IMR-90 (cell line): ENCODE results near the gene TJAP1. TPM values are rescaled to one million over a fixed set of nuclear protein-coding genes. Genes with fewer than 3 reads are reported as not detected.
A peak's percentile ranks its signal among the peaks of the same experiment; 100 is the strongest.

Source experiments
- ATAC-seq: fragments of 200-7000 bp; cut with Tn5 transposase; 2 replicates; pipeline ENCODE4 v1.9.1; 2020; ENCODE audit warnings: low read depth, mild to moderate bottlenecking, moderate library complexity
- BruUV-seq: library from RNA; stranded (reverse); fragments of 400-500 nt; replicated peaks from 2 replicates; lab custom pipeline; 2021; lab: Mats Ljungman, UMichigan
- CTCF ChIA-PET: fragments of 300-600 bp; formaldehyde crosslinking; extraction: SDS; loops from one replicate; lab custom pipeline; 2021; ENCODE audit warnings: antibody characterized with exemption; lab: Yijun Ruan, JAX
- POLR2A ChIA-PET: fragments of 300-600 bp; sonication (Branson Sonifier 250); formaldehyde crosslinking; loops from one replicate; lab custom pipeline; 2022; ENCODE audit warnings: antibody characterized with exemption; ENCODE audit not compliant: unreplicated experiment; lab: Charles Lee
- DNase-seq: peaks from one replicate; pipeline ENCODE4 v3.0.0; 2013
- H2AFZ ChIP-seq: replicated peaks from 2 replicates; pipeline ENCODE3; 2013; ENCODE audit warnings: low read length, mild to moderate bottlenecking; ENCODE audit not compliant: poor library complexity
- H2AK5ac ChIP-seq: 2 replicates; pipeline ENCODE4 v1.6.1; 2013; ENCODE audit warnings: low read depth, low read length, inconsistent platforms
- H2AK9ac ChIP-seq: replicated peaks from 2 replicates; pipeline ENCODE3; 2013; ENCODE audit warnings: mild to moderate bottlenecking, low read depth, low read length, moderate library complexity; ENCODE audit not compliant: poor library complexity
- H2BK120ac ChIP-seq: 2 replicates; pipeline ENCODE4 v1.6.1; 2013; ENCODE audit warnings: low read depth, low read length, inconsistent platforms
- H2BK15ac ChIP-seq: 3 replicates; pipeline ENCODE4 v1.6.1; 2013; ENCODE audit warnings: low read depth, low read length, inconsistent platforms
- H2BK20ac ChIP-seq: 2 replicates; pipeline ENCODE4 v1.6.1; 2013; ENCODE audit warnings: low read depth, mild to moderate bottlenecking, inconsistent platforms, low read length, moderate library complexity
- H2BK5ac ChIP-seq: 2 replicates; pipeline ENCODE4 v1.6.1; 2013; ENCODE audit warnings: mild to moderate bottlenecking, low read depth, low read length, inconsistent platforms; ENCODE audit not compliant: poor library complexity, severe bottlenecking
- H3K14ac ChIP-seq: replicated peaks from 2 replicates; pipeline ENCODE4 v1.6.1; 2013; ENCODE audit warnings: low read depth, low read length, inconsistent platforms
- H3K18ac ChIP-seq: 2 replicates; pipeline ENCODE4 v1.6.1; 2013; ENCODE audit warnings: low read depth, low read length, control low read depth
- H3K23ac ChIP-seq: 2 replicates; pipeline ENCODE4 v1.6.1; 2013; ENCODE audit warnings: low read depth, low read length, inconsistent platforms
- H3K27ac ChIP-seq: 2 replicates; pipeline ENCODE4 v1.5.1; 2013; ENCODE audit warnings: mild to moderate bottlenecking, control low read depth, low read length; ENCODE audit not compliant: insufficient read depth
- H3K27me3 ChIP-seq: 2 replicates; pipeline ENCODE4 v1.6.1; 2013; ENCODE audit warnings: low read length; ENCODE audit not compliant: control insufficient read depth, insufficient read depth
- H3K36me3 ChIP-seq: 2 replicates; pipeline ENCODE4 v1.6.1; 2013; ENCODE audit warnings: low read length, mixed read lengths; ENCODE audit not compliant: control insufficient read depth, insufficient read depth
- H3K4ac ChIP-seq: 2 replicates; pipeline ENCODE4 v1.6.1; 2013; ENCODE audit warnings: low read depth, low read length, inconsistent platforms
- H3K4me1 ChIP-seq: 2 replicates; pipeline ENCODE4 v1.6.1; 2013; ENCODE audit warnings: low read length, mixed read lengths; ENCODE audit not compliant: control insufficient read depth, insufficient read depth
- H3K4me2 ChIP-seq: 2 replicates; pipeline ENCODE4 v1.6.1; 2013; ENCODE audit warnings: low read depth, mild to moderate bottlenecking, control low read depth, low read length, moderate library complexity
- H3K4me3 ChIP-seq: 2 replicates; pipeline ENCODE4 v1.5.1; 2013; ENCODE audit warnings: low read depth, mild to moderate bottlenecking, control low read depth, low read length, moderate library complexity; ENCODE audit not compliant: insufficient read depth
- H3K56ac ChIP-seq: 2 replicates; pipeline ENCODE4 v1.6.1; 2013; ENCODE audit warnings: low read length, inconsistent platforms; ENCODE audit not compliant: insufficient read depth; ENCODE audit errors: extremely low read depth
- H3K79me1 ChIP-seq, 2 experiments: 2 replicates each; pipeline ENCODE4 v1.6.1; 2013; ENCODE audit warnings: low read length in 2 of 2, inconsistent platforms in 1 of 2, low read depth in 1 of 2
- H3K9ac ChIP-seq: 2 replicates; pipeline ENCODE4 v1.6.1; 2013; ENCODE audit warnings: low read depth, low read length, control low read depth
- H3K9me1 ChIP-seq: 2 replicates; pipeline ENCODE4 v1.6.1; 2013; ENCODE audit warnings: low read length, inconsistent platforms; ENCODE audit not compliant: insufficient read depth
- H3K9me3 ChIP-seq: 2 replicates; pipeline ENCODE4 v1.6.1; 2013; ENCODE audit warnings: low read length; ENCODE audit not compliant: control insufficient read depth, insufficient read depth
- H4K20me1 ChIP-seq: 2 replicates; pipeline ENCODE4 v1.6.1; 2013; ENCODE audit warnings: low read length, inconsistent platforms; ENCODE audit not compliant: insufficient read depth
- H4K5ac ChIP-seq: 2 replicates; pipeline ENCODE4 v1.6.1; 2013; ENCODE audit warnings: mild to moderate bottlenecking, low read depth, low read length, control low read depth
- H4K8ac ChIP-seq, 2 experiments: 2 replicates each; pipeline ENCODE4 v1.6.1; 2013; ENCODE audit warnings: low read depth in 2 of 2, low read length in 2 of 2, control low read depth in 1 of 2, inconsistent platforms in 1 of 2
- H4K91ac ChIP-seq: 2 replicates; pipeline ENCODE4 v1.6.1; 2013; ENCODE audit warnings: low read depth, low read length, inconsistent platforms; ENCODE audit not compliant: insufficient read depth
- BHLHE40 ChIP-seq: fragments of 150-350 bp; IDR thresholded peaks from 2 replicates; pipeline ENCODE4 v1.6.1; 2016; ENCODE audit warnings: mild to moderate bottlenecking, low read depth, low read length
- CEBPB ChIP-seq: IDR thresholded peaks from 2 replicates; pipeline ENCODE4 v1.6.1; 2012; ENCODE audit warnings: low read depth, low read length, improper control_type of control experiment
- CHD1 ChIP-seq: IDR thresholded peaks from 2 replicates; pipeline ENCODE4 v1.6.1; 2012; ENCODE audit warnings: low read depth, low read length, improper control_type of control experiment
- FOS ChIP-seq: fragments of 150-350 bp; IDR thresholded peaks from 2 replicates; pipeline ENCODE4 v1.6.1; 2016; ENCODE audit warnings: low read depth, low read length
- MAFK ChIP-seq: IDR thresholded peaks from 2 replicates; pipeline ENCODE4 v1.6.1; 2012; ENCODE audit warnings: low read depth, low read length, improper control_type of control experiment
- MAZ ChIP-seq: IDR thresholded peaks from 2 replicates; pipeline ENCODE4 v1.6.1; 2012; ENCODE audit warnings: low read depth, mild to moderate bottlenecking, low read length, improper control_type of control experiment, moderate library complexity, borderline replicate concordance
- MXI1 ChIP-seq: IDR thresholded peaks from 2 replicates; pipeline ENCODE4 v1.6.1; 2012; ENCODE audit warnings: low read depth, mild to moderate bottlenecking, low read length, moderate library complexity, borderline replicate concordance
- NFE2L2 ChIP-seq: fragments of 150-350 bp; IDR thresholded peaks from 2 replicates; pipeline ENCODE4 v1.6.1; 2016; ENCODE audit warnings: low read depth, mild to moderate bottlenecking, low read length
- POLR2A ChIP-seq: IDR thresholded peaks from 2 replicates; pipeline ENCODE4 v1.6.1; 2012; ENCODE audit warnings: mild to moderate bottlenecking, low read depth, low read length
- RAD21 ChIP-seq: IDR thresholded peaks from 2 replicates; pipeline ENCODE4 v1.6.1; 2012; ENCODE audit warnings: low read length, improper control_type of control experiment
- RCOR1 ChIP-seq: IDR thresholded peaks from 2 replicates; pipeline ENCODE4 v1.6.1; 2012; ENCODE audit warnings: mild to moderate bottlenecking, low read length, improper control_type of control experiment; ENCODE audit not compliant: insufficient replicate concordance
- RFX5 ChIP-seq: IDR thresholded peaks from 2 replicates; pipeline ENCODE4 v1.8.0; 2012; ENCODE audit warnings: low read depth, mild to moderate bottlenecking, low read length, moderate library complexity
- SMC3 ChIP-seq: fragments of 150-350 bp; IDR thresholded peaks from 2 replicates; pipeline ENCODE4 v1.6.1; 2016; ENCODE audit warnings: low read depth, mild to moderate bottlenecking, antibody characterized with exemption, low read length, moderate library complexity
- WGBS, 2 experiments: methylation state at CpG; one replicate each; pipeline versions ENCODE4 v1.1.5 to v1.1.7; 2013; ENCODE audit warnings: missing lambda C conversion rate in 2 of 2; ENCODE audit not compliant: insufficient read length in 1 of 2; ENCODE audit errors: extremely low coverage in 2 of 2; 5-methylcytosine and 5-hydroxymethylcytosine counted together
- dilution Hi-C: fragments of 300-500 bp; cut with HindIII; formaldehyde crosslinking; loops from one replicate; pipeline ENCODE4 v1.14.3; 2018; ENCODE audit warnings: low sequenced_read_pairs; ENCODE audit not compliant: unreplicated experiment
- in situ Hi-C: fragments of 300-500 bp; cut with MboI; formaldehyde crosslinking; loops from 3 replicates; pipeline ENCODE4 v1.14.3; 2019; ENCODE audit warnings: low sequenced_read_pairs, inconsistent platforms, mixed read lengths
- intact Hi-C: fragments of 100-400 bp; cut with micrococcal nuclease; formaldehyde crosslinking; loops from 2 replicates; pipeline ENCODE4 v1.10.0; 2022
- polyA plus RNA-seq, 3 experiments: library from polyadenylated mRNA; depleted of rRNA; stranded (reverse); fragments of >200 nt; gene quantifications; 2 replicates each; pipeline ENCODE4 v1.2.3, GENCODE V29; 2012; ENCODE audit warnings: low replicate concordance in 1 of 3
- total RNA-seq: library from RNA; depleted of rRNA; stranded (reverse); fragments of >200 nt; gene quantifications from 2 replicates; pipeline ENCODE4 v1.2.3, GENCODE V29; 2012
- TF ChIP-seq, protein P1 (sequence below): fragments of 150-350 bp; IDR thresholded peaks from 2 replicates; pipeline ENCODE4 v1.6.1; 2016; ENCODE audit warnings: low read depth, mild to moderate bottlenecking, low read length, moderate library complexity, borderline replicate concordance
- TF ChIP-seq, protein P2 (sequence below): conservative IDR thresholded peaks from 2 replicates; pipeline ENCODE4 v1.5.1; 2012; ENCODE audit warnings: mild to moderate bottlenecking, low read depth, low read length, improper control_type of control experiment
- TF ChIP-seq, protein P3 (sequence below): fragments of 150-350 bp; IDR thresholded peaks from 2 replicates; pipeline ENCODE4 v1.6.1; 2017; ENCODE audit warnings: mild to moderate bottlenecking, antibody characterized with exemption, low read length, low read depth

TJAP1 gene
- total and polyA plus RNA-seq, 2 of the 4 experiments (the other 2 are of a cell fraction), result 12.2 to 34.2 TPM

DNA sequence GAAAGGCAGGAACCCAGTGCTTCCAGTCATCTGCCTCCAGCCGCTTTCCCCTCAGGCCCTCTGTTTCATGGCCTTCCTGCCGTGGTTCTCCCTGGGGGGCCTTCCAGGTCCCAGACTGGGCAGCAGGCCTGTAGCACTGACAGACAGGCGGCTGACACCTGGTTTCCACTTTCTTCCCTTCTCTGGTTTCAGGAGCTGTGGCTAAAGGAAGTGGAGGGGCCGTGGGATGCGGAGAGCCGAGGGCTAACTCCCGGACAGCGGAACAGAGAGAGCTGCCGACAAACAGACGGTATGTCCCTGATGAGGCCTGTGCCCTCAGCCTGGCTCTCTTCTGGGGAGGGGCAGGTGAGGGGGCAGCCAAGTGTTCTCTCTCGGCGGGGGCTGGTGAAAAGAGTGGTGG is 20.3 kb downstream of the TJAP1 start:
- no peak overlapping the region for H3K18ac ChIP-seq
- peaks cover 38% of the 10 kb centered on the region for H3K4me1 ChIP-seq
- H3K9me3 ChIP-seq, result no peaks in the 10 kb centered on the region
- H3K14ac ChIP-seq, result 0 out of 2 replicates have a peak overlapping the region, but pooled peaks have one; percentile 5
- no peak overlapping the region; a peak in 1 of 4 replicates for H4K8ac ChIP-seq
- peak overlapping the region; percentile 76 for H2AK5ac ChIP-seq
- no peak overlapping the region for H2BK5ac ChIP-seq
- ATAC-seq, result no peak
- H3K9me1 ChIP-seq, result peaks cover 26% of the 10 kb centered on the region
- CTCF ChIA-PET, result no interaction called here
- no TSS peak for BruUV-seq
- peaks cover 26 to 50% of the 10 kb centered on the region in 2 experiments for H3K79me1 ChIP-seq
- no peak overlapping the region for H4K5ac ChIP-seq
- 100% methylated on average over 8 of the region's 12 CpGs; no CpG with 5 or more reads in 1 of the 2 experiments for WGBS, 2 experiments
- H3K27ac ChIP-seq, result no peak overlapping the region
- H3K9ac ChIP-seq, result no peak overlapping the region
- POLR2A ChIA-PET, result no interaction called here
- in situ Hi-C loops, result loop anchor here (5.0 to 10.0 kb wide), 2 partner anchors 35 to 53 kb away; no protein-coding TSS in a partner anchor
- DNase-seq, result no peak
- no peak overlapping the region for H2BK120ac ChIP-seq
- H4K20me1 ChIP-seq, result peaks cover 19% of the 10 kb centered on the region; the same call in 1 of the 2 replicates
- H3K4me2 ChIP-seq, result no peak overlapping the region
- no peak overlapping the region; the same call in 1 of the 2 replicates for H4K91ac ChIP-seq
- no peak overlapping the region for H2AFZ ChIP-seq
- no peaks in the 10 kb centered on the region for H3K27me3 ChIP-seq
- H2BK20ac ChIP-seq, result no peak overlapping the region
- H3K36me3 ChIP-seq, result peaks cover 36% of the 10 kb centered on the region
- TF ChIP-seq BHLHE40 (no peak), RCOR1 (no peak), NFE2L2 (no peak), MAFK (no peak), CEBPB (no peak), FOS (no peak), POLR2A (no peak), CHD1 (no peak), RAD21 (no peak), RFX5 (no peak), SMC3 (no peak), MAZ (no peak), MXI1 (no peak)
- TF ChIP-seq, protein P1, sequence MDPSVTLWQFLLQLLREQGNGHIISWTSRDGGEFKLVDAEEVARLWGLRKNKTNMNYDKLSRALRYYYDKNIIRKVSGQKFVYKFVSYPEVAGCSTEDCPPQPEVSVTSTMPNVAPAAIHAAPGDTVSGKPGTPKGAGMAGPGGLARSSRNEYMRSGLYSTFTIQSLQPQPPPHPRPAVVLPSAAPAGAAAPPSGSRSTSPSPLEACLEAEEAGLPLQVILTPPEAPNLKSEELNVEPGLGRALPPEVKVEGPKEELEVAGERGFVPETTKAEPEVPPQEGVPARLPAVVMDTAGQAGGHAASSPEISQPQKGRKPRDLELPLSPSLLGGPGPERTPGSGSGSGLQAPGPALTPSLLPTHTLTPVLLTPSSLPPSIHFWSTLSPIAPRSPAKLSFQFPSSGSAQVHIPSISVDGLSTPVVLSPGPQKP, result no peak
- TF ChIP-seq, protein P2, sequence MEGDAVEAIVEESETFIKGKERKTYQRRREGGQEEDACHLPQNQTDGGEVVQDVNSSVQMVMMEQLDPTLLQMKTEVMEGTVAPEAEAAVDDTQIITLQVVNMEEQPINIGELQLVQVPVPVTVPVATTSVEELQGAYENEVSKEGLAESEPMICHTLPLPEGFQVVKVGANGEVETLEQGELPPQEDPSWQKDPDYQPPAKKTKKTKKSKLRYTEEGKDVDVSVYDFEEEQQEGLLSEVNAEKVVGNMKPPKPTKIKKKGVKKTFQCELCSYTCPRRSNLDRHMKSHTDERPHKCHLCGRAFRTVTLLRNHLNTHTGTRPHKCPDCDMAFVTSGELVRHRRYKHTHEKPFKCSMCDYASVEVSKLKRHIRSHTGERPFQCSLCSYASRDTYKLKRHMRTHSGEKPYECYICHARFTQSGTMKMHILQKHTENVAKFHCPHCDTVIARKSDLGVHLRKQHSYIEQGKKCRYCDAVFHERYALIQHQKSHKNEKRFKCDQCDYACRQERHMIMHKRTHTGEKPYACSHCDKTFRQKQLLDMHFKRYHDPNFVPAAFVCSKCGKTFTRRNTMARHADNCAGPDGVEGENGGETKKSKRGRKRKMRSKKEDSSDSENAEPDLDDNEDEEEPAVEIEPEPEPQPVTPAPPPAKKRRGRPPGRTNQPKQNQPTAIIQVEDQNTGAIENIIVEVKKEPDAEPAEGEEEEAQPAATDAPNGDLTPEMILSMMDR, result no peak
- TF ChIP-seq, protein P3, sequence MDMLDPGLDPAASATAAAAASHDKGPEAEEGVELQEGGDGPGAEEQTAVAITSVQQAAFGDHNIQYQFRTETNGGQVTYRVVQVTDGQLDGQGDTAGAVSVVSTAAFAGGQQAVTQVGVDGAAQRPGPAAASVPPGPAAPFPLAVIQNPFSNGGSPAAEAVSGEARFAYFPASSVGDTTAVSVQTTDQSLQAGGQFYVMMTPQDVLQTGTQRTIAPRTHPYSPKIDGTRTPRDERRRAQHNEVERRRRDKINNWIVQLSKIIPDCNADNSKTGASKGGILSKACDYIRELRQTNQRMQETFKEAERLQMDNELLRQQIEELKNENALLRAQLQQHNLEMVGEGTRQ, result no peak
- H3K56ac ChIP-seq, result no peak overlapping the region
- H3K23ac ChIP-seq, result no peak overlapping the region
- intact Hi-C loops, result loop anchor here (5.0 kb wide), 1 partner anchor 130 kb away; the partner anchor contains the start of gene ZNF318
- peak overlapping the region; percentile 11; the same call in 1 of the 2 replicates for H3K4ac ChIP-seq
- H3K4me3 ChIP-seq, result no peak overlapping the region
- dilution Hi-C loops, result no loop called here
- H2BK15ac ChIP-seq, result no peak overlapping the region
- H2AK9ac ChIP-seq, result no peak overlapping the region
